NCI-H187 treated with DMSO at 0.1 percent for 48 hours (cell line): ENCODE data around the gene GFI1.
"Not testable (repeated sequence)": the region's sequence is repeated elsewhere in the genome, so short reads cannot be mapped to it uniquely, and the experiment has no call there.

Experiments used
- DNase-seq: peaks from one replicate; lab custom pipeline; 2025; lab: John Stamatoyannopoulos, UW

Gene GFI1

GRCh38 chr1:92464588-92465255 lies 22.0 kb downstream of the GFI1 start:
- no peak for DNase-seq

- no peak for DNase-seq
Observed at GRCh38 chr1:92461364-92462097, 25.2 kb downstream of the GFI1 start.

- DNase-seq: no peak
Observed at GRCh38 chr1:92459871-92460320, 26.8 kb downstream of the GFI1 start.

GRCh38 chr1:92458146-92458545 lies 28.6 kb downstream of the GFI1 start:
- no peak for DNase-seq

- DNase-seq: no peak
Observed at GRCh38 chr1:92447976-92448375, 38.7 kb downstream of the GFI1 start.

- no peak for DNase-seq
Observed at GRCh38 chr1:92447033-92447681, 39.6 kb downstream of the GFI1 start.

- no peak for DNase-seq
Observed at GRCh38 chr1:92446546-92446945, 40.2 kb downstream of the GFI1 start.

GRCh38 chr1:92445865-92446264 lies 40.9 kb downstream of the GFI1 start:
- no peak for DNase-seq

GRCh38 chr1:92444351-92444750 lies 42.4 kb downstream of the GFI1 start:
- no peak for DNase-seq

GRCh38 chr1:92443893-92444292 lies 42.8 kb downstream of the GFI1 start:
- no peak for DNase-seq

GRCh38 chr1:92442351-92442750 lies 44.4 kb downstream of the GFI1 start:
- no peak for DNase-seq

- DNase-seq: no peak
Observed at GRCh38 chr1:92441697-92442342, 44.9 kb downstream of the GFI1 start.

- no peak for DNase-seq
Observed at GRCh38 chr1:92441316-92441696, 45.4 kb downstream of the GFI1 start.

GRCh38 chr1:92439291-92439690 lies 47.4 kb downstream of the GFI1 start:
- no peak for DNase-seq

GRCh38 chr1:92434572-92434971 lies 52.2 kb downstream of the GFI1 start:
- DNase-seq: not testable (repeated sequence)

- DNase-seq: no peak
Observed at GRCh38 chr1:92430030-92430429, 56.7 kb downstream of the GFI1 start.

- no peak for DNase-seq
Observed at GRCh38 chr1:92425617-92426016, 61.1 kb downstream of the GFI1 start.
